Measurements from ENCODE around the gene ARL6IP6.

DNA sequence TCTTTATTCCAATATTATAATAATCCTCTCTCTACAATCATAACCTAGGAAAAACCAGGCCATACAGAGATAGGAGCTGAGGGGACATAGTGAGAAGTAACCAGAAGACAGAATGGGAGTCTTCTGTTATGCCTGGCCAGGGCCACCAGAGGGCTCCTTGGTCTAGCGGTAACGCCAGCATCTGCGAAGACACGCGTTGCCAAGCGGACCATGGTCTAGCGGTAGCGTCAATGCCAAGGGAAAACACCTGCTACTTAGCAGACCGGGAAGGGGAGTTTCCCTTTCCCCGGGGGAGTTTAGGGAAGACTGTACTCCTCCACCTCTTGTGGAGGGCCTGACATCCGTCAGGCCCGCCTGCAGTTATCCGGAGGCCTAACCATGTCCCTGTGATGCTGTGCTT lies 36.6 kb downstream of the ARL6IP6 start:
- TF ChIP-seq, protein P1, sequence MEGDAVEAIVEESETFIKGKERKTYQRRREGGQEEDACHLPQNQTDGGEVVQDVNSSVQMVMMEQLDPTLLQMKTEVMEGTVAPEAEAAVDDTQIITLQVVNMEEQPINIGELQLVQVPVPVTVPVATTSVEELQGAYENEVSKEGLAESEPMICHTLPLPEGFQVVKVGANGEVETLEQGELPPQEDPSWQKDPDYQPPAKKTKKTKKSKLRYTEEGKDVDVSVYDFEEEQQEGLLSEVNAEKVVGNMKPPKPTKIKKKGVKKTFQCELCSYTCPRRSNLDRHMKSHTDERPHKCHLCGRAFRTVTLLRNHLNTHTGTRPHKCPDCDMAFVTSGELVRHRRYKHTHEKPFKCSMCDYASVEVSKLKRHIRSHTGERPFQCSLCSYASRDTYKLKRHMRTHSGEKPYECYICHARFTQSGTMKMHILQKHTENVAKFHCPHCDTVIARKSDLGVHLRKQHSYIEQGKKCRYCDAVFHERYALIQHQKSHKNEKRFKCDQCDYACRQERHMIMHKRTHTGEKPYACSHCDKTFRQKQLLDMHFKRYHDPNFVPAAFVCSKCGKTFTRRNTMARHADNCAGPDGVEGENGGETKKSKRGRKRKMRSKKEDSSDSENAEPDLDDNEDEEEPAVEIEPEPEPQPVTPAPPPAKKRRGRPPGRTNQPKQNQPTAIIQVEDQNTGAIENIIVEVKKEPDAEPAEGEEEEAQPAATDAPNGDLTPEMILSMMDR (conservative IDR thresholded peaks at IDR 0.05 in 1 of 2, IDR thresholded peaks at IDR 0.05 in 1 of 2; ENCODE audit: extremely low read depth in 1 of 2, insufficient read depth in 1 of 2, low read depth in 1 of 2, low read length in 2 of 2): peak; percentile 3 to 25
- TF ChIP-seq EZH2 (IDR thresholded peaks at IDR 0.05; ENCODE audit: borderline replicate concordance, low read length): no peak
